GM21528 (cell line): Measurements from ENCODE around the gene RPS21.

Experiments used
- ATAC-seq: cut with Tn5 transposase; IDR thresholded peaks from one replicate; pipeline ENCODE4 v1.9.1; 2021; ENCODE audit warnings: mild to moderate bottlenecking, moderate library complexity; ENCODE audit not compliant: unreplicated experiment, low FRiP score

RPS21 gene

DNA sequence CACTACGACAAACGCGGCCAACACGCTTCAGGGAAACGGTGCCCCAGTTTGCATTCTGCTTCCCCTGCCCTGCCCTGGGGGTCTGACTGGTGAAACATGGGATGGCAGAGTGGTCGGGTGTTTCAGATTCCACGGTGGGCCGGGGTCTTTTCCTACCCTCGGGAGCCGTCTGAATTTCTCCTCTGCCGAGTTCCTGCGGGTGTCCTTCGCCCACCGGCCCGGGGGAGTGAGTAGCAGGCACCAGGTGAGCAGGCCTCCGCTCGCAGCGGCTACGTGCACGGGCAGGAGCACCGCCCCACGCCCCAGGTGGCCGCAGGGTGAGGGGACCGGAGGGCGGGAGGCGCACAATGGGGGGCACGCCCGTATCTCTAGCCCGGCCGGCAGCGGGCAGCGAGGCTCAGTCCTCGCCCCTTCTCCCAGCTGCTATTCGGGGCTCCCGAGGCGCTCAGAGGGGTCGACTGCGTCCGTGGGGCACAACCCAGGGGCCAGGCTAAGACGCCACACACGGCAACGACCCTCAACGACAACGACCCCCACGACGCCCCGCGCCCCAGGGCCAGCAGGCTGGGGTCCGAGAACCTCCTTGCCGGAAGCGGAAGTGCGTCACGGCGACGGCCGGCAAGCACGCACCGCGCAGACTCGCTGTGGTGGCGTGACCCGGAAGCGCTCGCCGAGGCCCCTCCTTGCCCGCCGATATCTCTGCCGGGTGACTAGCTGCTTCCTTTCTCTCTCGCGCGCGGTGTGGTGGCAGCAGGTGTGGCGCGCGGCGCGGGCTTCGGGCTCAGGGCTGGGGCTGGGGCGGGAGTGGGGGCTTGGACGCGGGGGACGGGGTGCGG, at the start of gene RPS21:
TSS of gene RPS21 (plus strand) at position 721 of the 836 bp plus-strand sequence. CDS start 236 bp downstream, outside the sequence.
- peak; percentile 65 for ATAC-seq

DNA sequence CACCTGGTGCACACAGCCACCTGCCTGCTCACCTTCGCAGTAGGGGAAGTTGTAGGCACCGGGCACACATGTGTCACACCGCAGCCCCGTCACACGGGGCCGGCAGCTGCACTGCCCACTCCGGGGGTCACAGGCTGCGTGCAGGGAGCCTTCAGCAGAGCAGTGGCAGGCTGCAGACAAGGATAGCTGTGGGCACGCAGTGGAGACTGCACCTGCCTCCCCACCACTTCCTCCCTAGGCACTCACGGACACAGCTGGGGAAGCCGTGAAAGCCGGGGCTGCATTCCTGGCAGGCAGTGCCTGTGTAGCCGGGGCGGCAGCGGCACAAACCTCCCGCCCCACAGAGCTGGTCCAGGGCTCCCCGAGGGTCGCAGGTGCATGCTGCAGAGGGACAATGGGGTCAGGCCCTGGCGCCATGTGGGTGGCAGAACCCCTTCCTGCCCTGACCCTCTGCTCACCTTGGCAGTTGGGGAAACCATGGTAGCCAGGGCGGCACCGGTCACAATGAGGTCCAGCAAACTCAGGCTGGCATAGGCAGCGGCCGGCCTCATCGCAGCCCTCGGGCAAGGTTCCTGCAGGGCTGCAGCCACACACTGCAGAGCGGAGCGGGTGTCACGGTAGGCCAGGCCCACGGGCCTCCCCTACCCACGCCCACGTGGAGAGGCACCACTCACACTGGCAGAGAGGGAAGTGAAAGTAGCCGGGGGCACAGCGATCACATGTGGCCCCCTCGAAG, 49.2 kb upstream of the RPS21 start:
- ATAC-seq = peak; percentile 40

DNA sequence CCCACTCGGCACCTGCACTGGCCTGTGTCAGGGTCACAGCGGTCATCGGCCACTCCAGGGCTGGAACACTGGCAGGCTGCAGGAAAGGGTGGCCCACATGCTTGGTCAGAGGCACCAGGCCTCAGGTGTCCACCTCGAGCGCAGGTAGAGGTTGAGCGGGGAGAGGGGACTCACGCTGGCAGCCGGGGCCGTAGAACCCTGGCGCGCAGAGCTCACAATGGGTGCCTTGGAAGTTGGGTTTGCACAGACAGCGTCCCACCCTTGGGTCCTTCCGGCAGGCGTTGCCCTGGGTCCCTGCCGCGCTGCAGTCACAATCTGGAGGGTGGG, 48.6 kb upstream of the RPS21 start:
- no peak for ATAC-seq

DNA sequence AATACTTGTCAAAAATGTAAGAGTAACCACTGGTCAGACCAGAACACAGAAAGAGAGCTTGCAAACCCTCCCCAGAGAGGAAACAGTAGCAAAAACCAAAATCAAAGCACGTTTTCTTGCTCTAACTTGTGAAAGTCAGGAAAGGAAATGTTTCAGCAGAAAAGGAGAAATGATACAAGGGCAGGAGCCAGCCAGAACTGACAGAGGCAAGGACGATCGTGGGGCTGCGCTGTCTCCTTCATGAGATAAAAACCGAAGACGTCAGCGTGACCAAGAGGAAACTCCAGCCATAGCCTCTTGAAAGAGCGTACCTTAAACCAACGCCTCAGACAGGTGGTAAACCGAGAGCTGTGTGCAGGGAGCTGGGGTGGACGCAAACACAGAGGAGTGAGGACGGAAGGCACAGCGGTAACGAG, 47.2 kb upstream of the RPS21 start:
- peak; percentile 76 for ATAC-seq

DNA sequence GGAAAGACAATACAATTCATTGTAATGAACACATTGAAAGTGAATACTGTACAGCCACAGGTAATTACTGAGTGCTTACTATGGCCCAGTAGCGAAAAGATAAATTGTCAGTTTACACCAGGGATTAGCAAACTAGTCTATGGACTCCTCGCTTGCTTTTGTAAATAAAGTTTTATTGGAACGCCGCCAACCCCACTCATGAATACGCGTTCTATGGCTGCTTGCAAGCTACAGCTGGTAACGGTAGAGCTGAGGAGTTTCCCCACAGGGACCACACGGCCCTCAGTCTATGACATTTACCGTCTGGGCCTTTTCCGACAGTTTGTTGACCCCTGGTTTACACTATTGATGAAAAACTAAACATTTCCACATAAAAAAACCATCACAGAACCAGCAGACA, 44.0 kb upstream of the RPS21 start:
- no peak for ATAC-seq

DNA sequence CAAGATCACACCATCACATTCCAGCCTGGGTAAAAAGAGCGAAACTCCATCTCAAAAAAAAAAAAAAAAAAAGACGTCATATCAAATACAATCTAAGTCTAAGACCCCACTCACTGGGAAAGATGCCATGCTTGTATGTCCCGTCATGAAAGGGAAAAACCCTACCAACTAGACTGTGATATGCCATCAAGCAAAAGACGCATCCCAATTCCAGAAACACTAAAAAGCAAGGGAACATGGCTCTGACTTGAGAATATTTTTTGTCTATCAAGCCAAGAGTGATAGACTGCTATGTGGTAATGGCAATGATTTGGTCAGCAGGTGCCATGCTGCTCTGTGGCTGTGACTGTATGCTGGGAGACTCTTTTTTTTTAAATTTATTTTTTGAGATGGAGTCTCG, 42.8 kb upstream of the RPS21 start:
- ATAC-seq = no peak

DNA sequence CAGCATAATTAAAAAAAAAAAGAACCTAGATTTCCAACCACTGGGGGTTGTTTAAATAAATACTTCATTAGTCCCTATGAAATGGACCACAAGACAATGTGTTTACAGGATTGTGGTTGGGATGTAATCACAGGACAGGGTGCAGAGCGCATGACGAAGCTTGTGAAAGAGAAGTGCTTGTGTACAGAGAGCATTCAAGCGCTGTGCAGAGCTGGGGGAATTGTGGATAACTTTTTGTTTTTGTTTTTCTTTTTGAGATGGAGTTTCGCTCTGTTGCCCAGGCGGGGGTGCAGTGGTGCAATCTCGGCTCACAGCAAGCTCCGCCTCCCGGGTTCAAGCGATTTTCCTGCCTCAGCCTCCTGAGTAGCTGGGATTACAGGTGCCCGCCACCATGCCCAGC, 42.1 kb upstream of the RPS21 start:
- ATAC-seq = no peak

DNA sequence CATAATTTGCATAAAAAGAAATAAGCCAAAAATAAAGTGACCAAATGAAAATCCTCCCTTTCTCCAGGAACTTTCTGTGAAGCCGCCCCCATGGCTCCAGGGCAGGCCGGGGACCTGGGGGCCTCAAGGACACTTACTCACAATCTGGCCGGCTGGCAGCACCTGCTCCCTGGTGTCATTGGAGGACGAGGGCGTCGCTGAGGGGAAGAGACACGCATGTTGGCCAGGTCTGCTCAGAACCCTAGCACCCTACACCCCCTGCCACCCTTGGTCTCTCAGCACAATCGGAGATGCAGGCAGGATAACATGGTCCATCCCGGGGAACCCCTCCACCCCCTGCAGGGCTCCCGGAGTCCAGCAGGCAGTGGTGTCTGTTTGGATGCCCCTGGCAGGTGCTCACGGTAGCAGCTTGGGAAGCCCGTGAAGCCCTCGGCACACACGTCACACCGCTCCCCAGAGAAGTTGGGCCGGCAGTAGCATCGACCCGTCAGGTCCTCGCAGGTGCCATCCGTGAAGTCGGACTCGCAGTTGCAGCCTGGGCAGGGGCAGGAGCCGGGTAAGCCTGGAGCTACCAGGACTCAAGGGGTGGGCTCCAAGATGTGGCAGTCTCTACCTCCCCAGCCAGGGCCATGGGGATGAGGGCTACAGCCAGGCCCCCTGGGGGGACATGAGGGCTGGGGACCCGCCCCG, 41.1 kb upstream of the RPS21 start:
- ATAC-seq = no peak

DNA sequence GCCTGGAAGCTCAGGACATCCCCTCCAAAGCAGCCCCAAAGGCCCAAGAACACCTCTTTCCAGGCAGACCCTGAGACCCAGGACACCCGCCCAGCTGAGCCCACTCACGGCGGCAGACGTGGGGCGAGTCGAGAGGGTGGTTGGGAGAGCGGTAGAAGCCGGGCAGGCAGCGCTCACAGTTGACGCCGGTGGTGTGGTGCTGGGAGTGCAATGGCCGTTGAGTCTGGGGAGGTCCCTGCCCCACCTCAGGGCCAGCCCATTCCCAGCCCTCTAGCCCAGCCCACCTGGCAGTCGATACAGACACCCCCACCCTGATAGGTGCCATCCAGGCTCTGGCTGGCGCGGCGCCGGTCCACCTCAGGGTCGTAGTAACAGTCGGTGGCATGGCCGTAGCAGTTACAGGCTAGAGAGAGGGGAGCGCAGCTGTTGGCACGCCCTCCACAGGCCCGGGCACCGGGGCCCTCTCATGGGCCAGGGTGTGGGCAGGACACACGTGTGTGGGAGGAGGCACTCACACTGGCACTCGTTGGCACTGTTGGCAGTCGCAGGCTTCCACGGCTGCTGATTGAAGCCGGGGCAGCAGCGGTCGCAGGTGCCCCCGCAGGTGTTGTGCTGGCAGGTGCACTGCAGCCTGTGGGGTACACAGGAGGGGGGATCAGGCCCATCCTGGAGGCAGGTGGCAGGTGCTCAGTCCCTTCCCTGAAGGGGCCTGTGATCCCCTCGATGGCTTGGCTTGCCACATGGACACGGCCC, 40.3 kb upstream of the RPS21 start:
- no peak for ATAC-seq

DNA sequence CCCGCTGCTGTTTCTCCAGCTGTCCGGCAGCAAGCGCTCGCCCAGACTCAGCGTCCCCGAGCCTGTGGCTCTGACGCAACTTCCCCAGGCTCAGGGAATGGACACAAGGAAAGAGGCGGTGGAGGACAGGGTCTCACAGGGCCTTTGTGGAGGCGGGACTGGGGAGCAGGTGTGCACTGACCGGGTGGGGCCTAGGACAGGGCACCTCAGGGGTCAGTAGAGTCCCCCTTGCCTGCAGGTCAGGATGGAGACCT, 39.8 kb upstream of the RPS21 start:
- ATAC-seq = no peak

DNA sequence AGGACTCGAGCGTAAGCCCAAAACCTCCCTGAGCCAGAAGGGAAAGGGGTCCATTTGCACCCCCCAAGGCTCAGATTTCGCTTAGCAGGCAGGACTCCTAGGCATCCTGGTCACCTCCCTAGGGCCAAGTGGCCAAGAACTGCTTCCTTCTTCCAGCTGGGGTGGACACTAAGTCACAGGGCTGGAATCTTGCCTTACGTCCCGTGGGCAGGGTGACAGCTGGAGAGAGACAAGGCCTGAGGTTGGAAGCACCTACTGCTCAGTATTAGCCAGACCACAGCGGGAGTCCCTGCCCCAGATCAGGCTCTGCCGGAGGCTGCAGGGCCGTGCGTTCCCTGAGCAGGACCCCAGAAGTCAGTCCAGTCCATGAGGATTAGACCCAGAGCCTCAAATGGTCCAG, 39.5 kb upstream of the RPS21 start:
- ATAC-seq = no peak

DNA sequence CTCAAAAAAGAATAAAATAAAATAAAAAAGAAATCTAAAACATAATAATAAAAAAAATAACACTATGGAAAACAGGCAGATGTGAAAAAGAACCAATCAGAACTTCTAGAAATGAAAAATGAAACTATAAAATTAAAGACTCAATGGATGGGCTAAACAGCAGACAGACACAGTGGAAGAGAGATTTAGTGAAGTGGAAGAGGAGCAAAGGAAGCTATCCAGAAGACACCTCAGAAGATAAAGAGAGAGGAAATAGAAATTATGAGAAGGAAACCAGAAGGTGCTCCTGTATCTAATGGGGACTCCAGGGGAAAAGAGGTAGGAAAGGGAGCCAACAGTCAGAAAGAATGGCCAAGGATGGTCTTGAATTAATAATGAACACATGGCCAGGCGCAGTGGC, 38.3 kb upstream of the RPS21 start:
- ATAC-seq = no peak

DNA sequence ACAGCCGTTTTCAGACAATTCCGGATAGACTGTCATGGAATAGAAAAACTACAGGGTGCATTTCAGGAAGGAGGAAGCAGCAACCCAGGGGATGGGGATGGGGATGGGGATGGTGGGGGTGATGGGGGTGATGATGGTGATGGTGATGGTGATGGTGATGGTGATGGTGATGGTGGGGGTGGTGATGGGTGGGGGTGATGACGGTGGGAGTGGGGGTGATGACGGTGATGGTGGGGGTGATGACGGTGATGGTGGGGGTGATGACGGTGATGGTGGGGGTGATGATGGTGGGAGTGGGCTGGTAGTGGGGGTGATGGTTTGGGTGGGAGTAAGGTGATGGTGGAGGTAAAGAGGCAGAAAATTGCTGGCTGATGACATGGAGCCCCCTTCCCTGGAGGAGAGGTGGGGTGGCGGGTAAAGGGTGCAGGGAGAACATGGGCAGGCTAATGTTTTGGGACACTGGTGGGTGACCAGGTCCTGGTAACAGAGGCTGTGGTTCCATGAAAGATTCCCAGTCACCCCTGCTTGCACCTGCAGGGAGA, 37.3 kb upstream of the RPS21 start:
- no peak for ATAC-seq

DNA sequence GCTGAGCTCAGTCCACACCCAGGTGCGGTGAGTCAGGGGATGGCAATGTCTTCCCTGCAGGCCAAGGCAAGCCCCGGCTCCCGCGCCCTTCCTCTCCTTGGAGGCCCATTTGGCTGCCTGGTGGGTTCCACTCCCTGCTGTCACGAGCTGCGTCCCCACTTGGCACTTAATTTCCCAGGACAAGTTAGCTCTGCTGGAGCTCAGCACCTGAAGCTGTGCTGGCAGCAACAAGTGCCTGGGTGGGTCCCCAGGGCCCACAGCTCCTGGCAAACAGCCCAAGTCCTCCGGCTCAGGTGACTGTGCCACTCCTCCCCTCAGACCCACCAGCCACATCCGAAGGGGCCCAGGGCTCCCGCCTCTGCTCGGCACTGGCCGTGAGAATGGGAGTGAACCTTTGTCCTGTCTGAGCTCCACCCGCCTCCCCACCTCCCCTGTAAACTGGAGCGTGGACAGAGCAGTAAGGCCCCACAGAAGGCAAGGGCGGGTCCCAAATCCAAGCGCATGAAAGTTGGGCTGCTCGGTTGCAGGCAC, 36.7 kb upstream of the RPS21 start:
- no peak for ATAC-seq

DNA sequence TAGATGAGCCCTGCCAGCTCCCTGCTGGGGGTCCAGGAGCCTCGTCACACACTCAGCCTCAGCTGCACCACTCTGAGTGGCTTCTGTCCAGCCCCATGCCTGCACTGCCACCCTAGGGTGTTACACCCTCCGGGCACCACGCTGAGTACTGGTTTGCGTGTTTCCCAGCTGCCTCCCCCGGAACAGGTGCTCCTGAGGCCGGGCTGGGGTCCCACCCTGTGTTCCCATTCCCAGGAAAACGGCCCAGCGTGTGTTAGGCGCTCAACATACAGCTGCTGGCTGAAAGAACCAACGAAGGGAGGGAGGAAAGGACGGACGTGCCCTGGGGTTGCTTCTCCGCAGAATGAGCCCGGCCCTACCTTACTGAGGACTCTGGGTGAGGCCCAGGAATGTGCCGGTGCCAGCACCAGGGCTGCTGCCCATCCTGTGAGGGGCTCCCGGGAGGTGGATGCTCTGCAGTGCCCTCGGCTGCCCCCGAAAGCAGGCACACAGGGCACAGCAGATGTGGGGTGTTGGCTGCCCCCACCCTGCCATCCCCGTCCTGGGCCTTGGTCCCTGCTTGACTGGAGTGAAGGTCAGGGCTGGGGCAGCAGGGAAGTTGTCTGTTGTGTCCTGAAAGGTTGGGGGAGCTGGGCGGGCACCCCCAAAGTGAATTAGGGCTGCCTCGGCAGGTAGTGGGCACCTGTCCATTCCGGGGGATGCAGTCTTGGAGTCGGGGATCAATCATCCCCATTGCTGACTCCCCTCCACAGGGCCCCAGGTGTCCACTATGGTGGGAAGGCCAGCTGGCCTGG, 36.1 kb upstream of the RPS21 start:
- no peak for ATAC-seq

DNA sequence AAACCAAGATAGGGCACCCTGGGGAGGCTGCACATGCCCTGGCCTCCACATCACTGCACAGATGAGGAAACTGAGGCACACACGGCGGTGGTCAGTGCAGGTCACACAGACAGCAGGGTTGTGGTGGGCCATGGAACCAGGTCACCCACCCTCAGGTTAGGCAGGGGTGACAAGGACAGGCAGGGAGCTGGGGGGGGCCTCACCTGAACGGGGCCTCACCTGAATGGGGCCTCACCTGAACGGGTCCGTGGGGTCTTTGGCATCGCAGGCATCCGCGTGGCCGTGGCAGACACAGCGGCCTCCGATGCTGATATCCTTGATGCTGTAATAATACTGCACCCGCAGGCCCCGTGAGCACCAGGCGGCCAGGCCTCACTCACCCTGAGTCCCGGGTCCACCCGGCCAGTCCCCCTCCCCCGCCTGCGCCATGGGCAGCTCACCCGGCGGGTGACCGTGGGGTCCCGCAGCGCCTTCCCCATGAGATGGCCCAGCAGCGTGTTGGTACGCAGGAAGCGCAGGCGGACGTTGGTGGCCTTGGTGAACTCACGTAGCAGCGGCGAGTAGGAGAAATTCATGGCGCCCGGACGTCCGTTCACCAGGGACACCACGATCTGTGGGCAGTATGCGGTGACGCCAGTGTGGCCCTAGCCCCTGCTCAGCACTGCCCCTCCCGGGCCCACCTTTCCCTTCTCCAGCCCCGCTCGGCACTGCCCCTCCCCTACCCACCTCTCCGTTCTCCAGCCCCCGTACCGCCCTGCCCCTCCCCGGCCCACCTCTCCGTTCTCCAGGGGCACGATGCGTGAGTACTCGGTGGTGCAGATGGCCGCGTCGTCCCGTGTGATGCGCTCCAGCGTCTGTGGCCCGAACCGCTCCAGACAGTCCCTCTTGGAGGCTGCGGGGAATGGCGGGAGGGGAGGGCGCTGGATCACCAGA, 35.2 kb upstream of the RPS21 start:
- no peak for ATAC-seq

DNA sequence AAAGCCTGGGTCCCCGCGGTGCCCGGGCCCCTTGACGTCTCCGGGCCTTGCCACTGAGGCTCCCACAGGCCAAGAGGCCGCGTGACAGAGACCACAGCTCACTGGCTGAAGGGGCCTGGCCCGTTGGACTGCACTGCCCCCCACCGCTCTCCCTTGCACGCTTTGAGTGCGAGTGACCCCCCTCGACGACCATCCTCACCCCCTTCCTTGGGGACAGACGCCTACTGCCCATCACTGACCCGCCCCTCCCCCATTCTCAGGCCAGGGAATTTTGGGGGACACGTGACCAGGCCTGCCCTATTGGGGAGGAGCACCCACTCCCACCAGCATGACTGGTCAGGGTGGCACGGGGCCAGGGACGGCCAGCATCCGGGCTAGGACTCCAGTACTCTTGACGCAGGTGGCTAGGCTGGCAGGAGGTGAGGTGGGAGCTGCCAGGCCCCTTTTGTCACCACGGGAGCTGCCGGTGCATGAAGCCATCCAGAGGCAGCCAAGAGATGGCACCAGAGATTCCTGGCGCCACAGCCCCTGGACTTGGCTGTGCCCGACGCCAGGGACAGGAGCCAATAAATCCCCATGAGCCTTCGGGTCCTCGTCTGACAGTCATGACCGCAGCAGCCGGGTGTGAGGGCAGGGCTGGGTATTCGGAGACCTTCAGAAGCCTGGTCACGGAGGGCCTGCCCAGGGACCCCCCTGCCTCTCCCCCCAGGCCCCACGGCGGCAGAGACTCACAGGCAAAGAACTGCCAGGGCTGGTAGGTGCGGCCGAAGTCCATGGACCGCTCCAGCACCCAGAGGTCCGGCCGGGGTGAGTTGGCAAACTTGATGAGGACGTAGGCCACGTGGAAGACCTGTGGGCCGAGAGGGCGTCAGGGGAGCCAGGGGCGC, 34.3 kb upstream of the RPS21 start:
- no peak for ATAC-seq
